Gastrocnemius medialis (tissue), 4 donors: ENCODE measurements around the gene CASP9.

Experiments
- POLR2A ChIP-seq, 2 donors: fragments of 450-650 bp; IDR thresholded peaks; one replicate each; pipeline ENCODE4 v1.6.1; 2017; ENCODE audit warnings: antibody characterized with exemption in 2 of 2, mild to moderate bottlenecking in 2 of 2, moderate library complexity in 2 of 2
- TF ChIP-seq, protein P1 (sequence below), 5 experiments: fragments of 450-650 bp in 3 of 5; fragments of 200-600 bp in 2 of 5; sonication (generic) in 2 of 5; IDR thresholded peaks in 4 of 5; conservative IDR thresholded peaks in 1 of 5; 1 replicate in 4 of 5; 2 replicates in 1 of 5; pipeline ENCODE4 v1.5.1; 2016 to 2019; ENCODE audit warnings: antibody characterized with exemption in 5 of 5, mild to moderate bottlenecking in 3 of 5, moderate library complexity in 3 of 5

DNA sequence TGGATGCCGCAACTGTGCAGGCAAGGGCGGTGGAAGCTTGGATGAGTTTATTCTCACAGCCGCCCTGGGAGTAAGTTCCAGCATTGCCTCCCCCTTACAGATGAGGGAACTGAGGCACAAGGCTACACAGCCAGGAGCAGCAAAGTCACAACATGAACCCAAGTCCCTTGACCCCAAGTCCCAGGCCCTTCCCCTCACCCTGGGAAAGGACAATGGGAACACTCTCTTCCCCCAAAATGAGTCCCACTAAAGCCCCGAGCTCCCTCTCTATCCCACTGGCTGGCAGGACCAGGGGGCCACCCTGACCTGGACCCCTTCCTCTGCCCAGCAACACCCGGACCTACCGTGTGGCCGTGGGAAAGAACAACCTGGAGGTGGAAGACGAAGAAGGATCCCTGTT, 81.9 kb downstream of the CASP9 start:
- TF ChIP-seq, protein P1, sequence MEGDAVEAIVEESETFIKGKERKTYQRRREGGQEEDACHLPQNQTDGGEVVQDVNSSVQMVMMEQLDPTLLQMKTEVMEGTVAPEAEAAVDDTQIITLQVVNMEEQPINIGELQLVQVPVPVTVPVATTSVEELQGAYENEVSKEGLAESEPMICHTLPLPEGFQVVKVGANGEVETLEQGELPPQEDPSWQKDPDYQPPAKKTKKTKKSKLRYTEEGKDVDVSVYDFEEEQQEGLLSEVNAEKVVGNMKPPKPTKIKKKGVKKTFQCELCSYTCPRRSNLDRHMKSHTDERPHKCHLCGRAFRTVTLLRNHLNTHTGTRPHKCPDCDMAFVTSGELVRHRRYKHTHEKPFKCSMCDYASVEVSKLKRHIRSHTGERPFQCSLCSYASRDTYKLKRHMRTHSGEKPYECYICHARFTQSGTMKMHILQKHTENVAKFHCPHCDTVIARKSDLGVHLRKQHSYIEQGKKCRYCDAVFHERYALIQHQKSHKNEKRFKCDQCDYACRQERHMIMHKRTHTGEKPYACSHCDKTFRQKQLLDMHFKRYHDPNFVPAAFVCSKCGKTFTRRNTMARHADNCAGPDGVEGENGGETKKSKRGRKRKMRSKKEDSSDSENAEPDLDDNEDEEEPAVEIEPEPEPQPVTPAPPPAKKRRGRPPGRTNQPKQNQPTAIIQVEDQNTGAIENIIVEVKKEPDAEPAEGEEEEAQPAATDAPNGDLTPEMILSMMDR (IDR thresholded peaks at IDR 0.05 in 4 of 5, conservative IDR thresholded peaks at IDR 0.05 in 1 of 5) = no peak
- TF ChIP-seq POLR2A (IDR thresholded peaks at IDR 0.05) = no peak
